ENCODE measurements around the gene EDDM3A. TPM values are rescaled to one million over a fixed set of nuclear protein-coding genes. Genes with fewer than 3 reads are reported as not detected.

The EDDM3A gene
- total and polyA plus RNA-seq, 10 of the 15 experiments (the other 5 are each of a cell fraction or from before 2014, with no cell fraction given): not detected

DNA sequence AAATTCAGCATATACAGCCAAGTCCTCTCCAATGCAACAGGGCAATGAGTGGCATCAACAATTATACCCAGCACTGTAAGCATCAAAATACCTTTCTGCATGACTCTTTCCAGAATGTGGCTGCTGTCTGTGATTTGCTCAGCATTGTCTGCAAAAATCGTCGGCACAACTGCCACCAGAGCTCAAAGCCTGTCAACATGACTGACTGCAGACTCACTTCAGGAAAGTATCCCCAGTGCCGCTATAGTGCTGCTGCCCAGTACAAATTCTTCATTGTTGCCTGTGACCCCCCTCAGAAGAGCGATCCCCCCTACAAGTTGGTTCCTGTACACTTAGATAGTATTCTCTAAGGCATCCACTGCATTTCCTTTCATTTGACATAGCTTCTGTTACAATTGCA, 36.1 kb downstream of the EDDM3A start:
- peak overlapping the region; percentile 77 for H3K4me2 ChIP-seq (ENCODE audit: control insufficient read depth, insufficient read depth)
- POLR2A ChIA-PET: interaction anchor here (0.6 to 1.8 kb wide), 4 partner anchors 18 to 100 kb away, joined by 3 to 6 read pairs (median 4); no protein-coding TSS in a partner anchor

More for the DNA sequence above, 36.1 kb downstream of the EDDM3A start:
- Histone ChIP-seq H3K9ac (ENCODE audit: control insufficient read depth, insufficient read depth, low read length) (peak overlapping the region; percentile 76), H3K79me2 (ENCODE audit: control insufficient read depth, insufficient read depth, low read length) (no peaks in the 10 kb centered on the region), H2AFZ (ENCODE audit: control insufficient read depth, low read depth, low read length) (peak overlapping the region; percentile 2; the same call in 1 of the 2 replicates), H3K36me3 (ENCODE audit: control insufficient read depth in 2 of 2, insufficient read depth in 2 of 2, low read length in 1 of 2) (no peaks in the 10 kb centered on the region), H3K27me3 (replicated peaks in 1 of 2; ENCODE audit: control insufficient read depth in 2 of 2, insufficient read depth in 2 of 2, low read length in 1 of 2) (no peaks in the 10 kb centered on the region), H3K27ac (ENCODE audit: control insufficient read depth, insufficient read depth) (peak overlapping the region; percentile 92), H3K9me3 (replicated peaks; ENCODE audit: control insufficient read depth, insufficient read depth, low read length) (no peaks in the 10 kb centered on the region), H3K4me1 (ENCODE audit: control insufficient read depth, insufficient read depth, low read length) (peaks cover 10% of the 10 kb centered on the region), H4K20me1 (ENCODE audit: control insufficient read depth, insufficient read depth) (no peaks in the 10 kb centered on the region), H3K4me3 (peak overlapping the region; percentile 76)
- intact Hi-C loops (cut with micrococcal nuclease; ENCODE audit: unreplicated experiment) (no loop called here), in situ Hi-C loops (cut with MboI) (no loop called here)
- no peak for DNase-seq (ENCODE audit: low read depth, low spot score)
- ChIA-PET RAD21 (ENCODE audit: unreplicated experiment) (interaction anchor here (0.6 to 1.6 kb wide), 8 partner anchors 8 to 440 kb away, joined by 3 to 6 read pairs (median 4); no protein-coding TSS in a partner anchor), CTCF (interaction anchor here (0.8 to 3.4 kb wide), 5 partner anchors 11 to 100 kb away, joined by 3 to 18 read pairs (median 5); partner anchors contain the start of gene EDDM3B), SMC1A (ENCODE audit: uncharacterized antibody, unreplicated experiment) (interaction anchor here (0.6 to 2.6 kb wide), 8 partner anchors 12 to 100 kb away, joined by 3 to 17 read pairs (median 4); no protein-coding TSS in a partner anchor)
- 11% methylated on average over 4 of the region's 4 CpGs for WGBS (ENCODE audit: insufficient coverage, insufficient replicate concordance, low lambda C conversion rate, missing lambda C conversion rate)
- ATAC-seq: peak; percentile 65
- peak; percentile 13 for FAIRE-seq
- BruUV-seq (replicated peaks): no TSS peak
- TF ChIP-seq PKNOX1 (IDR thresholded peaks at IDR 0.05): peak; percentile 38
- TF ChIP-seq CEBPB (IDR thresholded peaks at IDR 0.05; ENCODE audit: borderline replicate concordance in 1 of 2, low read depth in 2 of 2, low read length in 2 of 2): no peak

All from GM12878 (cell line).